T-helper 1 cell treated with Interleukin-12 subunit alpha and Interleukin-12 subunit beta and Interleukin-4 antibody, amounts not matched to agents 30 μg/mL and 1 μg/mL, for 36 hours (primary cell): ENCODE results near the gene CHD1L.

Source experiments
- H3K27ac Mint-ChIP-seq: one replicate; pipeline ENCODE4 v1.8.0; 2021; ENCODE audit warnings: mild to moderate bottlenecking, mixed read lengths
- H3K27me3 Mint-ChIP-seq: one replicate; pipeline ENCODE4 v1.8.0; 2021; ENCODE audit warnings: low read depth, mixed read lengths
- H3K36me3 Mint-ChIP-seq: one replicate; pipeline ENCODE4 v1.8.0; 2021; ENCODE audit warnings: low read depth, mixed read lengths
- H3K4me1 Mint-ChIP-seq: one replicate; pipeline ENCODE4 v1.8.0; 2021; ENCODE audit warnings: low read depth, mixed read lengths
- H3K4me3 Mint-ChIP-seq: one replicate; pipeline ENCODE4 v1.8.0; 2021; ENCODE audit warnings: mild to moderate bottlenecking, moderate library complexity, mixed read lengths
- H3K9me3 Mint-ChIP-seq: one replicate; pipeline ENCODE4 v1.8.0; 2021; ENCODE audit warnings: mixed read lengths

The CHD1L gene

GRCh38 chr1:147337040-147337630, 94.7 kb downstream of the CHD1L start:
- no peak overlapping the region for H3K27ac Mint-ChIP-seq

DNA sequence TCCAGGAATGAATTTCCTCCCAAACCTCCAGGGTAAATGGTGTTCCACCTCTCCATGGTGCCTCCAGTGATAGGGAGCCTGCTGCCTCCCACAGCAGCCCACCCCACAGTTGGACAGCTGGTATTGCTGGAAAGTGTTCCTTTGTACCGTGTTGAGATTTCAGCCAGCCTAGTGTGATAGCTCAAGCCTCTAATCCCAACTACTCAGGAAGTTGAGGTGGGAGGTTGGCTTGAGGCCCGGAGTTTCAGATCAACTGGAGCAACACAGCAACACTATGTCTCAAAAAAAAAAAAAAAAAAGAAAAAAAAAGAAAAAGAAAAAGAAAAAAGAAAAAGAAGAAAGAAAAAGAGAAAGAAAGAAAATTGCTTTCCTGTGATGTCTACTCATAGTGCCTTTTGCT, 96.1 kb downstream of the CHD1L start:
- Mint-ChIP-seq H3K36me3 (no peaks in the 10 kb centered on the region), H3K27me3 (peaks cover 18% of the 10 kb centered on the region), H3K4me3 (no peak overlapping the region), H3K4me1 (no peaks in the 10 kb centered on the region), H3K27ac (no peak overlapping the region), H3K9me3 (no peaks in the 10 kb centered on the region)

More at GRCh38 chr1:147337040-147337630, 94.7 kb downstream of the CHD1L start:
- Mint-ChIP-seq H3K4me3 (no peak overlapping the region), H3K9me3 (no peaks in the 10 kb centered on the region), H3K36me3 (no peaks in the 10 kb centered on the region), H3K4me1 (no peaks in the 10 kb centered on the region), H3K27me3 (peaks cover 27% of the 10 kb centered on the region)

- peaks cover 13% of the 10 kb centered on the region for H3K27me3 Mint-ChIP-seq
- H3K4me1 Mint-ChIP-seq: no peaks in the 10 kb centered on the region
- H3K36me3 Mint-ChIP-seq: no peaks in the 10 kb centered on the region
- H3K27ac Mint-ChIP-seq: no peak overlapping the region
- H3K9me3 Mint-ChIP-seq: peaks cover 5% of the 10 kb centered on the region
- no peak overlapping the region for H3K4me3 Mint-ChIP-seq
Observed at GRCh38 chr1:147341246-147341645, 98.8 kb downstream of the CHD1L start.
